HG02943 (cell line): ENCODE measurements around the gene BLOC1S1.
"Not testable (repeated sequence)": the region's sequence is repeated elsewhere in the genome, so short reads cannot be mapped to it uniquely, and the experiment has no call there.

Source experiments
- ATAC-seq: cut with Tn5 transposase; IDR thresholded peaks from one replicate; pipeline ENCODE4 v1.9.1; 2021; ENCODE audit warnings: mild to moderate bottlenecking, low read depth, moderate library complexity; ENCODE audit not compliant: unreplicated experiment

Gene BLOC1S1

GRCh38 chr12:55741931-55742680 lies 26.3 kb downstream of the BLOC1S1 start:
- ATAC-seq = no peak

GRCh38 chr12:55742719-55743405 lies 27.0 kb downstream of the BLOC1S1 start, which contains the start of gene GDF11:
Gene GDF11 (plus strand): TSS chr12:55743122. CDS start chr12:55743317, 195 bp downstream.
- peak; percentile 7 for ATAC-seq

GRCh38 chr12:55743406-55744339 lies 27.8 kb downstream of the BLOC1S1 start:
- ATAC-seq = peak; percentile 43

- ATAC-seq = no peak
Measured at GRCh38 chr12:55744340-55745030, 28.6 kb downstream of the BLOC1S1 start.

- ATAC-seq = no peak
Measured at GRCh38 chr12:55745361-55746173, 29.7 kb downstream of the BLOC1S1 start.

- no peak for ATAC-seq
Measured at GRCh38 chr12:55746174-55746912, 30.5 kb downstream of the BLOC1S1 start.

GRCh38 chr12:55746913-55747231 lies 31.0 kb downstream of the BLOC1S1 start:
- ATAC-seq = no peak

GRCh38 chr12:55748230-55748993 lies 32.6 kb downstream of the BLOC1S1 start:
- ATAC-seq = no peak

GRCh38 chr12:55755246-55755645 lies 39.4 kb downstream of the BLOC1S1 start:
- no peak for ATAC-seq

- no peak for ATAC-seq
Measured at GRCh38 chr12:55757701-55758100, 41.9 kb downstream of the BLOC1S1 start.

GRCh38 chr12:55758575-55758974 lies 42.7 kb downstream of the BLOC1S1 start:
- ATAC-seq = not testable (repeated sequence)

- ATAC-seq = no peak
Measured at GRCh38 chr12:55760663-55761062, 44.8 kb downstream of the BLOC1S1 start.

- no peak for ATAC-seq
Measured at GRCh38 chr12:55762646-55763045, 46.8 kb downstream of the BLOC1S1 start.

- ATAC-seq = no peak
Measured at GRCh38 chr12:55765736-55766290, 50.0 kb downstream of the BLOC1S1 start.

GRCh38 chr12:55767156-55767555 lies 51.3 kb downstream of the BLOC1S1 start:
- ATAC-seq = no peak
